A673 (cell line): Measurements from ENCODE around the gene U2SURP.

Source experiments
- EZH2 ChIP-seq: fragments of 200-600 bp; sonication (generic); IDR thresholded peaks from 2 replicates; pipeline ENCODE4 v1.6.1; 2017; ENCODE audit warnings: borderline replicate concordance, low read depth, mild to moderate bottlenecking, mixed read lengths, antibody characterized with exemption, low read length; ENCODE audit not compliant: poor library complexity, severe bottlenecking
- TF ChIP-seq, protein P1 (sequence below): fragments of 300-800, 200-600 bp; sonication (generic); conservative IDR thresholded peaks from 2 replicates; pipeline ENCODE4 v1.5.1; 2017; ENCODE audit warnings: low read depth, mild to moderate bottlenecking, antibody characterized with exemption, low read length, moderate library complexity, mixed read lengths

DNA sequence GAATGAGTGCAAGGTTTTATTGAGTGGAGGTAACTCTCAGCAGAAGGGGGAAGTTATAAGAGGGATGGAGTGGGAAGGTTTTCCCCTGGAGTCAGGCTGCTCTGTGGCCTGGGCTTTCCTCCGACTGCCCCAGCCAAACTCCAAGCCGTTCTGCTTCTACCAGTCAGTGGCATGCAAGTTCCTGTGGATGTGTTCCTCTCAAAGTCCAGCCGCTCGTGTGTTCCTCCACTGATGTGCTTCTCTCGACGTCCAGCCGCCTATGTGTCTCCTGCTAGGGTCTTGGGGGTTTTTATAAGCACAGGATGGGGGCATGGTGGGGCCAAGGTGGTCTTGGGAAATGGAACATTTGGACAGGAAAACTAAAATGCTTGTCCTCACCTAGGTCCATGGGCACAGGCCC is 9.0 kb upstream of the U2SURP start:
- TF ChIP-seq, protein P1, sequence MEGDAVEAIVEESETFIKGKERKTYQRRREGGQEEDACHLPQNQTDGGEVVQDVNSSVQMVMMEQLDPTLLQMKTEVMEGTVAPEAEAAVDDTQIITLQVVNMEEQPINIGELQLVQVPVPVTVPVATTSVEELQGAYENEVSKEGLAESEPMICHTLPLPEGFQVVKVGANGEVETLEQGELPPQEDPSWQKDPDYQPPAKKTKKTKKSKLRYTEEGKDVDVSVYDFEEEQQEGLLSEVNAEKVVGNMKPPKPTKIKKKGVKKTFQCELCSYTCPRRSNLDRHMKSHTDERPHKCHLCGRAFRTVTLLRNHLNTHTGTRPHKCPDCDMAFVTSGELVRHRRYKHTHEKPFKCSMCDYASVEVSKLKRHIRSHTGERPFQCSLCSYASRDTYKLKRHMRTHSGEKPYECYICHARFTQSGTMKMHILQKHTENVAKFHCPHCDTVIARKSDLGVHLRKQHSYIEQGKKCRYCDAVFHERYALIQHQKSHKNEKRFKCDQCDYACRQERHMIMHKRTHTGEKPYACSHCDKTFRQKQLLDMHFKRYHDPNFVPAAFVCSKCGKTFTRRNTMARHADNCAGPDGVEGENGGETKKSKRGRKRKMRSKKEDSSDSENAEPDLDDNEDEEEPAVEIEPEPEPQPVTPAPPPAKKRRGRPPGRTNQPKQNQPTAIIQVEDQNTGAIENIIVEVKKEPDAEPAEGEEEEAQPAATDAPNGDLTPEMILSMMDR, result no peak
- no peak for TF ChIP-seq EZH2
